Measurements from ENCODE around the gene TPM1.

- TF ChIP-seq POLR2AphosphoS5 (IDR thresholded peaks at IDR 0.05) (no peak), CTCF (IDR thresholded peaks at IDR 0.05) (no peak), EP300 (IDR thresholded peaks at IDR 0.05) (no peak), POLR2A (IDR thresholded peaks at IDR 0.05) (no peak)
Measured at GRCh38 chr15:63061975-63062374, 19.4 kb downstream of the TPM1 start.

Measured in suprapubic skin (tissue), 4 donors.